Measurements from ENCODE around the gene FTO.

DNA sequence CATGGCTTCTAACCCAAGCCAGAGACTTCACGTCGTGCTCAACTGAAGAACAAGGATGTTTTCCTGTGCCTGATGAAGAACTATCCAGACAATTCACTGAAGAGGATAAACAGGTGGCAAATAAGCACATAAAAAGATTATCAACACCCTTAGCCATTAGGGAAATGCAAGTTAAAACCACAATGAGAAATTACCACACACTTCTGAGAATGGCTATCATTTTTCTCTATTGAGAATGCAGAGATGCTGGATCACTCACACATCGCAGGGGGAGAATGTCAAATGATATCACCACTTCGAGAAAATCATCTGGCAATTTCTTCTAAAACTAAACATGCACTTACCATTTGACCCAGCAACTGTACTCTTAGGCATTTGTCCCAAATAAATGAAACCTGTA is 419.8 kb downstream of the FTO start:
- TF ChIP-seq, protein P1, sequence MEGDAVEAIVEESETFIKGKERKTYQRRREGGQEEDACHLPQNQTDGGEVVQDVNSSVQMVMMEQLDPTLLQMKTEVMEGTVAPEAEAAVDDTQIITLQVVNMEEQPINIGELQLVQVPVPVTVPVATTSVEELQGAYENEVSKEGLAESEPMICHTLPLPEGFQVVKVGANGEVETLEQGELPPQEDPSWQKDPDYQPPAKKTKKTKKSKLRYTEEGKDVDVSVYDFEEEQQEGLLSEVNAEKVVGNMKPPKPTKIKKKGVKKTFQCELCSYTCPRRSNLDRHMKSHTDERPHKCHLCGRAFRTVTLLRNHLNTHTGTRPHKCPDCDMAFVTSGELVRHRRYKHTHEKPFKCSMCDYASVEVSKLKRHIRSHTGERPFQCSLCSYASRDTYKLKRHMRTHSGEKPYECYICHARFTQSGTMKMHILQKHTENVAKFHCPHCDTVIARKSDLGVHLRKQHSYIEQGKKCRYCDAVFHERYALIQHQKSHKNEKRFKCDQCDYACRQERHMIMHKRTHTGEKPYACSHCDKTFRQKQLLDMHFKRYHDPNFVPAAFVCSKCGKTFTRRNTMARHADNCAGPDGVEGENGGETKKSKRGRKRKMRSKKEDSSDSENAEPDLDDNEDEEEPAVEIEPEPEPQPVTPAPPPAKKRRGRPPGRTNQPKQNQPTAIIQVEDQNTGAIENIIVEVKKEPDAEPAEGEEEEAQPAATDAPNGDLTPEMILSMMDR (IDR thresholded peaks at IDR 0.05): no peak
- TF ChIP-seq, protein P2, sequence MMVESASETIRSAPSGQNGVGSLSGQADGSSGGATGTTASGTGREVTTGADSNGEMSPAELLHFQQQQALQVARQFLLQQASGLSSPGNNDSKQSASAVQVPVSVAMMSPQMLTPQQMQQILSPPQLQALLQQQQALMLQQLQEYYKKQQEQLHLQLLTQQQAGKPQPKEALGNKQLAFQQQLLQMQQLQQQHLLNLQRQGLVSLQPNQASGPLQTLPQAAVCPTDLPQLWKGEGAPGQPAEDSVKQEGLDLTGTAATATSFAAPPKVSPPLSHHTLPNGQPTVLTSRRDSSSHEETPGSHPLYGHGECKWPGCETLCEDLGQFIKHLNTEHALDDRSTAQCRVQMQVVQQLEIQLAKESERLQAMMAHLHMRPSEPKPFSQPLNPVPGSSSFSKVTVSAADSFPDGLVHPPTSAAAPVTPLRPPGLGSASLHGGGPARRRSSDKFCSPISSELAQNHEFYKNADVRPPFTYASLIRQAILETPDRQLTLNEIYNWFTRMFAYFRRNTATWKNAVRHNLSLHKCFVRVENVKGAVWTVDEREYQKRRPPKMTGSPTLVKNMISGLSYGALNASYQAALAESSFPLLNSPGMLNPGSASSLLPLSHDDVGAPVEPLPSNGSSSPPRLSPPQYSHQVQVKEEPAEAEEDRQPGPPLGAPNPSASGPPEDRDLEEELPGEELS (CRISPR knock-in tag; IDR thresholded peaks at IDR 0.05): no peak
- no peak for TF ChIP-seq TCF7 (CRISPR knock-in tag; IDR thresholded peaks at IDR 0.05; ENCODE audit: low read depth)
- TF ChIP-seq IRF2 (CRISPR knock-in tag; IDR thresholded peaks at IDR 0.05; ENCODE audit: borderline replicate concordance, low read depth): no peak
- no peak for TF ChIP-seq ELF4 (CRISPR knock-in tag; IDR thresholded peaks at IDR 0.05; ENCODE audit: low read depth)
- TF ChIP-seq, protein P3, sequence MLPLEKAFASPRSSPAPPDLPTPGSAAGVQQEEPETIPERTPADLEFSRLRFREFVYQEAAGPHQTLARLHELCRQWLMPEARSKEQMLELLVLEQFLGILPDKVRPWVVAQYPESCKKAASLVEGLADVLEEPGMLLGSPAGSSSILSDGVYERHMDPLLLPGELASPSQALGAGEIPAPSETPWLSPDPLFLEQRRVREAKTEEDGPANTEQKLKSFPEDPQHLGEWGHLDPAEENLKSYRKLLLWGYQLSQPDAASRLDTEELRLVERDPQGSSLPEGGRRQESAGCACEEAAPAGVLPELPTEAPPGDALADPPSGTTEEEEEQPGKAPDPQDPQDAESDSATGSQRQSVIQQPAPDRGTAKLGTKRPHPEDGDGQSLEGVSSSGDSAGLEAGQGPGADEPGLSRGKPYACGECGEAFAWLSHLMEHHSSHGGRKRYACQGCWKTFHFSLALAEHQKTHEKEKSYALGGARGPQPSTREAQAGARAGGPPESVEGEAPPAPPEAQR (CRISPR knock-in tag; IDR thresholded peaks at IDR 0.05): no peak
- TF ChIP-seq FOXP1 (CRISPR knock-in tag; IDR thresholded peaks at IDR 0.05; ENCODE audit: borderline replicate concordance): no peak
- TF ChIP-seq, protein P4, sequence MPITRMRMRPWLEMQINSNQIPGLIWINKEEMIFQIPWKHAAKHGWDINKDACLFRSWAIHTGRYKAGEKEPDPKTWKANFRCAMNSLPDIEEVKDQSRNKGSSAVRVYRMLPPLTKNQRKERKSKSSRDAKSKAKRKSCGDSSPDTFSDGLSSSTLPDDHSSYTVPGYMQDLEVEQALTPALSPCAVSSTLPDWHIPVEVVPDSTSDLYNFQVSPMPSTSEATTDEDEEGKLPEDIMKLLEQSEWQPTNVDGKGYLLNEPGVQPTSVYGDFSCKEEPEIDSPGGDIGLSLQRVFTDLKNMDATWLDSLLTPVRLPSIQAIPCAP (CRISPR knock-in tag; IDR thresholded peaks at IDR 0.05): no peak
- no peak for TF ChIP-seq NFYB (CRISPR knock-in tag; conservative IDR thresholded peaks at IDR 0.05; ENCODE audit: low read depth)
- TF ChIP-seq, protein P5, sequence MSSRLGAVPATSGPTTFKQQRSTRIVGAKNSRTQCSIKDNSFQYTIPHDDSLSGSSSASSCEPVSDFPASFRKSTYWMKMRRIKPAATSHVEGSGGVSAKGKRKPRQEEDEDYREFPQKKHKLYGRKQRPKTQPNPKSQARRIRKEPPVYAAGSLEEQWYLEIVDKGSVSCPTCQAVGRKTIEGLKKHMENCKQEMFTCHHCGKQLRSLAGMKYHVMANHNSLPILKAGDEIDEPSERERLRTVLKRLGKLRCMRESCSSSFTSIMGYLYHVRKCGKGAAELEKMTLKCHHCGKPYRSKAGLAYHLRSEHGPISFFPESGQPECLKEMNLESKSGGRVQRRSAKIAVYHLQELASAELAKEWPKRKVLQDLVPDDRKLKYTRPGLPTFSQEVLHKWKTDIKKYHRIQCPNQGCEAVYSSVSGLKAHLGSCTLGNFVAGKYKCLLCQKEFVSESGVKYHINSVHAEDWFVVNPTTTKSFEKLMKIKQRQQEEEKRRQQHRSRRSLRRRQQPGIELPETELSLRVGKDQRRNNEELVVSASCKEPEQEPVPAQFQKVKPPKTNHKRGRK (CRISPR knock-in tag; IDR thresholded peaks at IDR 0.05; ENCODE audit: borderline replicate concordance): no peak
- no peak for TF ChIP-seq SMAD4 (CRISPR knock-in tag; IDR thresholded peaks at IDR 0.05)
- TF ChIP-seq, protein P6, sequence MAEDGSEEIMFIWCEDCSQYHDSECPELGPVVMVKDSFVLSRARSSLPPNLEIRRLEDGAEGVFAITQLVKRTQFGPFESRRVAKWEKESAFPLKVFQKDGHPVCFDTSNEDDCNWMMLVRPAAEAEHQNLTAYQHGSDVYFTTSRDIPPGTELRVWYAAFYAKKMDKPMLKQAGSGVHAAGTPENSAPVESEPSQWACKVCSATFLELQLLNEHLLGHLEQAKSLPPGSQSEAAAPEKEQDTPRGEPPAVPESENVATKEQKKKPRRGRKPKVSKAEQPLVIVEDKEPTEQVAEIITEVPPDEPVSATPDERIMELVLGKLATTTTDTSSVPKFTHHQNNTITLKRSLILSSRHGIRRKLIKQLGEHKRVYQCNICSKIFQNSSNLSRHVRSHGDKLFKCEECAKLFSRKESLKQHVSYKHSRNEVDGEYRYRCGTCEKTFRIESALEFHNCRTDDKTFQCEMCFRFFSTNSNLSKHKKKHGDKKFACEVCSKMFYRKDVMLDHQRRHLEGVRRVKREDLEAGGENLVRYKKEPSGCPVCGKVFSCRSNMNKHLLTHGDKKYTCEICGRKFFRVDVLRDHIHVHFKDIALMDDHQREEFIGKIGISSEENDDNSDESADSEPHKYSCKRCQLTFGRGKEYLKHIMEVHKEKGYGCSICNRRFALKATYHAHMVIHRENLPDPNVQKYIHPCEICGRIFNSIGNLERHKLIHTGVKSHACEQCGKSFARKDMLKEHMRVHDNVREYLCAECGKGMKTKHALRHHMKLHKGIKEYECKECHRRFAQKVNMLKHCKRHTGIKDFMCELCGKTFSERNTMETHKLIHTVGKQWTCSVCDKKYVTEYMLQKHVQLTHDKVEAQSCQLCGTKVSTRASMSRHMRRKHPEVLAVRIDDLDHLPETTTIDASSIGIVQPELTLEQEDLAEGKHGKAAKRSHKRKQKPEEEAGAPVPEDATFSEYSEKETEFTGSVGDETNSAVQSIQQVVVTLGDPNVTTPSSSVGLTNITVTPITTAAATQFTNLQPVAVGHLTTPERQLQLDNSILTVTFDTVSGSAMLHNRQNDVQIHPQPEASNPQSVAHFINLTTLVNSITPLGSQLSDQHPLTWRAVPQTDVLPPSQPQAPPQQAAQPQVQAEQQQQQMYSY (CRISPR knock-in tag; IDR thresholded peaks at IDR 0.05): no peak
